Posterior cingulate gyrus (tissue), 11 donors: ENCODE measurements around the gene DYRK4.
"Not testable (repeated sequence)": the region's sequence is repeated elsewhere in the genome, so short reads cannot be mapped to it uniquely, and the experiment has no call there.

ENCODE experiments used
- DNase-seq, 10 donors: peaks; one replicate each; pipeline versions ENCODE4 v3.0.0 to v3.0.0-alpha.2; 2020 to 2021; ENCODE audit warnings: mixed read lengths in 3 of 10
- intact Hi-C: fragments of 100-400 bp; cut with DNase I; formaldehyde crosslinking; loops from one replicate; pipeline ENCODE4 v1.15.1; 2023

DYRK4 gene

GRCh38 chr12:4562034-4562657 is at the start of gene DYRK4:
Gene DYRK4 (plus strand): TSS chr12:4562208. CDS start chr12:4562246, 38 bp downstream.
- intact Hi-C loops: no loop called here
- DNase-seq: peak; percentile 21 to 94 (median 68)

GRCh38 chr12:4518106-4518728 is 43.8 kb upstream of the DYRK4 start:
- no peak for DNase-seq
- intact Hi-C loops: no loop called here

GRCh38 chr12:4523443-4523842 is 38.6 kb upstream of the DYRK4 start:
- intact Hi-C loops: loop anchor here (10.0 kb wide), 1 partner anchor 99 kb away; no protein-coding TSS in a partner anchor

GRCh38 chr12:4526923-4527546 is 35.0 kb upstream of the DYRK4 start:
- no peak for DNase-seq
- intact Hi-C loops: loop anchor here (5.0 to 10.0 kb wide), 3 partner anchors 102 to 220 kb away; no protein-coding TSS in a partner anchor

More at GRCh38 chr12:4523443-4523842, 38.6 kb upstream of the DYRK4 start:
- DNase-seq: not testable (repeated sequence)

- no peak for DNase-seq
- intact Hi-C loops: no loop called here
Measured at GRCh38 chr12:4530160-4530559, 31.8 kb upstream of the DYRK4 start.

- DNase-seq: no peak
- intact Hi-C loops: no loop called here
Measured at GRCh38 chr12:4530982-4531586, 30.9 kb upstream of the DYRK4 start.

- no peak for DNase-seq
- intact Hi-C loops: no loop called here
Measured at GRCh38 chr12:4535092-4535491, 26.9 kb upstream of the DYRK4 start.

GRCh38 chr12:4535871-4536270 is 26.1 kb upstream of the DYRK4 start:
- no peak for DNase-seq
- intact Hi-C loops: no loop called here

GRCh38 chr12:4538207-4539160 is 23.5 kb upstream of the DYRK4 start, which contains the start of gene RAD51AP1:
Gene RAD51AP1 (plus strand): TSS chr12:4538890. CDS start chr12:4538940, 50 bp downstream.
- DNase-seq: peak; percentile 92 to 99 (median 94)
- intact Hi-C loops: no loop called here

- no peak for DNase-seq
- intact Hi-C loops: no loop called here
Measured at GRCh38 chr12:4539167-4539870, 22.7 kb upstream of the DYRK4 start.

GRCh38 chr12:4540170-4540569 is 21.8 kb upstream of the DYRK4 start:
- intact Hi-C loops: no loop called here
- DNase-seq: no peak

- DNase-seq: no peak
- intact Hi-C loops: no loop called here
Measured at GRCh38 chr12:4540638-4541037, 21.4 kb upstream of the DYRK4 start.

GRCh38 chr12:4545195-4545594 is 16.8 kb upstream of the DYRK4 start:
- intact Hi-C loops: no loop called here
- no peak for DNase-seq

- intact Hi-C loops: no loop called here
- no peak for DNase-seq
Measured at GRCh38 chr12:4552191-4552590, 9.8 kb upstream of the DYRK4 start.

- DNase-seq: no peak
- intact Hi-C loops: no loop called here
Measured at GRCh38 chr12:4553943-4554342, 8.1 kb upstream of the DYRK4 start.

- DNase-seq: no peak
- intact Hi-C loops: no loop called here
Measured at GRCh38 chr12:4555804-4556203, 6.2 kb upstream of the DYRK4 start.

- no peak for DNase-seq
- intact Hi-C loops: no loop called here
Measured at GRCh38 chr12:4556735-4557530, 5.1 kb upstream of the DYRK4 start.

- DNase-seq: no peak
- intact Hi-C loops: no loop called here
Measured at GRCh38 chr12:4557586-4557985, 4.4 kb upstream of the DYRK4 start.

GRCh38 chr12:4558171-4558570 is 3.8 kb upstream of the DYRK4 start:
- no peak for DNase-seq
- intact Hi-C loops: no loop called here
